COLO668 (cell line): ENCODE results near the gene HNRNPA2B1.
A peak's percentile ranks its signal among the peaks of the same experiment; 100 is the strongest.

Experiments
- DNase-seq: peaks from one replicate; lab custom pipeline; 2025; ENCODE audit not compliant: unreplicated experiment; lab: John Stamatoyannopoulos, UW

Gene HNRNPA2B1

GRCh38 chr7:26200444-26201246 lies at the start of gene HNRNPA2B1:
HNRNPA2B1 (minus strand) TSS chr7:26200746; CDS start chr7:26200577, 169 bp downstream.
- DNase-seq: peak; percentile 99

DNA sequence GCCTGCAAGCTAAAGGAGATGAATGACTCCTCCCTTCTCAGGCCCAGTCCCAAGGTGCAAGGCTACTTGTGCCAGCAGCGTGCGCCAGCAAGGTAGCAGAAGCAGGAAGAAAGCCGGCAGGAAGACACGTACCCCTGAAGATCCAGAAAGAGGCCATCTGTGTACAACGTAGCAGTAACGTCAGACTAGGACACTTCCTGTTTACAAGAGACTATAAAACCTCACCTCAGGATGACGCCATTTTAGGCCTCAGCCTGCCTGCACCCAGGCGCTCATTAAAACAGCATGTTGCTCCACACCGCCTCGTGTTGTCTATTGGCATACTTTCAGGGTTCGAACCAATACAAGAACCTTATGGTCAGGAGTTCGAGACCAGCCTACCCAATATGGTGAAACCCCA lies 49.7 kb upstream of the HNRNPA2B1 start:
- no peak for DNase-seq

DNA sequence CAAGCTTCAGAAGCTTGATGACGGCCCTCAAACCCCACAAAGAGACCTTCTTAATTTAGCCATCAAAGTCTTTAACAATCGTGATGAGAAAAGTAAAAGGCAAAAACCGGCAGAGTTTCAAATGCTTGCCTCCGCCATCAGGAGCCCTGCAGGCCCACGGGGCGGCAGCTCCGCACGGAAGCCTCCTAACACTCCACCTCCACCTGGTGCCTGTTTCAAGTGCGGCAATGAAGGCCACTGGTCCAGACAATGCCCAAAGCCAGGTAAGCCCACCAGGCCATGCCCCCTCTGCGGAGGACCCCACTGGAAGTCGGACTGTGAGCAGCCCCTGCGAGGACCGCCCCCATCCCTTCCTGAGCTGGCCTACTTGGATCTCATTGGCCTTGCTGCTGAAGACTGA lies 44.6 kb upstream of the HNRNPA2B1 start:
- no peak for DNase-seq

GRCh38 chr7:26238032-26238431 lies 37.5 kb upstream of the HNRNPA2B1 start:
- DNase-seq: no peak

DNA sequence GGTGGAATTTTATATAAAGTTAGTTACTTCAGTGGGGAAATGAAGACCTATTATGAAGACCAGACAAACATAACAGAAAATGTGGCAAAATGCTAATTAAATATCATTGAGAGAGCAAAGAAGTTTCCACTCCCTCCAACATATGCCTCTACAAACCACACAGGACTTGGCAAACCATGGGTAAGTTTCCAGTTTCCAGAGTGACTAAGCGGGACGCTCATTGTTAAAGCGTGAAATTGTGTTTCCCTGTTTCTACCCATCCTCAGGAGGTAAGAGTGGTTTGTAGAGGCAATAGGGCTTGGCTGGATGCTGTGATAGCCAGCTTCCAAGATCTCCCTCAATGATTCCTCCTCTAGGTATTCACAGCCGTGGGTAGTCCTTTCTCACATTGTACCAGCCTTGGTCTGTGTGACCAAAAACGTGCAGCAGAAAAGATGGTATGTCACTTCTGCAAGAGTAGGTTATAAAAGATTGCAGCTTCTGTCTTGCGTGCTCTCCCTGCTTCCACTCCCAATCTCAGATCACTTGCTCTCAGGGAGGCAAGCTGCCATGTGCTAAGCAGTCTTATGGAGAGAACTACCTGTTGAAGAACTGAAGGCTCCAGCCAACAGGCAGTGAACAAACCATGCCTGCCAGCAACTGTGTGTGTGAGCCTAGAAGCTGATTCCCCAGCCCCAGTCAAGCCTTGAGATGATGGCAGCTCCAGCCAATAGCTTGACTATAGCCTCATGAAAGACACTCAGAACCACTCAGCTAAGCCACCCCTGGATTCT lies 36.7 kb upstream of the HNRNPA2B1 start:
- no peak for DNase-seq

- no peak for DNase-seq
Observed at GRCh38 chr7:26233902-26234511, 33.5 kb upstream of the HNRNPA2B1 start.

DNA sequence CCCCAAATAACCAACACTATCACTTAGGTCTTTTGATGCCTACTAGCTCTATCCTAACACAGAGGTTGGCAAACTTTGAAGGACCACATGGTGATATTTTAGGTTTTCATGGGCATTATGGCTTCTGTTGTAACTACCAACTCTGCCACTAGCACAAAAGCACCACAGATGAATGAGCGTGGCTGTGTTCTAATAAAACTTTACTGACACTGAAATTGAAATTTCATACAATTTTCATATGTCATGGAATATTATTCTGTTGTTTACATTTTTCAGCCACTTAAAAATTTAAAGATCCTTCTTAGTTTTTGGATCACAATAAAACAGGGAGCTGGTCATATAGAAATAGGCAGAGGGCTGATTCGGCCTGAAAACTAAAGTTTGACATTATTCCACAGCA lies 27.4 kb upstream of the HNRNPA2B1 start:
- no peak for DNase-seq

- no peak for DNase-seq
Observed at GRCh38 chr7:26224359-26224758, 23.8 kb upstream of the HNRNPA2B1 start.

DNA sequence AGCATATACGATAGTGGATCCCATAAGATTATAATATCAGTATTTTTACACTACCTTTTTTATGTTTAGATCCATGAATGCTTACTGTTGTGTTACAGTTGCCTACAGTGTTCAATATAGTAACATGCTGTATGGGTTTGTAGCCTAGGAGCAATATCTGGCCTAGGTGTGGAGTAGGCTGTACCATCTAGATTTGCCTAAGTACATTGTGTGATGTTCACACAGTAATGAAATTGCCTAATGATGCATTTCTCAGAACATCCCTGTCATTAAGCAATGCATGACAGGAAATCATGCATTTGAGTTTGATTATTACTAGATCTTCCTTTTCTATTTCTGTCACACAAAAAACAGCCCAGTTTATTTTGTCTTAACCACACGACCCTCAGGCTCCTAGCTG lies 15.5 kb upstream of the HNRNPA2B1 start:
- no peak for DNase-seq

GRCh38 chr7:26213807-26214515 lies 13.4 kb upstream of the HNRNPA2B1 start:
- no peak for DNase-seq

DNA sequence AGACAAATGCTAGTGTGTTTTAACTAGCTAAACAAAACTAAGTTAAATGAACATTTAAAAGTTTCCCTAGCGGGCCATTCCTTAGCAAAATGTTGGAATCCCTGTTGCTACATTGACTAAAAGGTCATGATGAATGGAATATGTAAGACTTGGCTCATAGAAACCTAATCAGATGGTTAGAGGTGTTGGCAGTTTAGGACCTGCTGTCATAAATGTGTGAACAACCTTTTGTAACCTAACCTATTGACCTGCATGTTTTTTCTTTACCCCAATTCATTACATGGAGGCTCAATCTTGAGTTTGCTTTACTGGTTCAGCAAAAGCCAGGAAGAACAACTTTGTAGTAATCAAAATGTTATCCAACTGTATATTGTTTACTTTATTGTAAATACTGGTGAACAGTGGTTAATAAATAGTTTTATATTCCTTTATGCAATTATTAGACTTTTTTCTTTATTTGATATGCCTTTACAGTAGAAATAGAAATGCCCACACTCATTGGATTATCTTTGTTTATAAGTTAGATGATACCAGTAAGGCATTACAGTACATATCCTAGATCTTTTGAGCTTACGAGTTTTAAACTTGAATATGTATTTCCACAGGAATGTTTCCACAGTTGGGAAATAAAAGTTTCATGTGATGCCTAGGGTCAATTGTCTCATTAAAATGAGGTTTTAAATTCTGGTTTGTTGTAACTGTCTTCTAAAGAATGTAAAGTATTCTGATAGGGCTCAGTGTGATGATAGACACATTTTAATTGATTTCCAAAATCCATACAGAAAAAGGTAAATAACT lies 12.6 kb upstream of the HNRNPA2B1 start:
- no peak for DNase-seq

- no peak for DNase-seq
Observed at GRCh38 chr7:26208040-26208439, 7.5 kb upstream of the HNRNPA2B1 start.

DNA sequence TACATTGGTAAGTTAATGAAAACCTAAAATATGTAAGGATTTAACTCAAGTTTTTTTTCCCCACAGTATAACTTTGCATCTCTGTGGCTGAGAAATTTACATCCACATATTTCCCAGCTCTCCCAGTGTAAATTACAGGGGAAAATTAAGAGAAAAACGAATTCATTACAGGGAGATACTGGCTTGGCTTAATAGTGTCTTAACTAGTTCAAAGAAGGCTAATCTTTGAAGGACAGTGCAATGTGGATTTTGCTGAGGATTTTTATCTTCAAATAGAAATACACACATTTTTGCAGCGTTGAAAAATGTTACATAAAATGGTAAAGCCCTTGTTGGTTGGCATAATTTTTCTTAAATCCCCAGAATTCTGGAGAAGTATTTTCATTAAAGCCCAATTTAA lies 2.5 kb upstream of the HNRNPA2B1 start:
- no peak for DNase-seq

DNA sequence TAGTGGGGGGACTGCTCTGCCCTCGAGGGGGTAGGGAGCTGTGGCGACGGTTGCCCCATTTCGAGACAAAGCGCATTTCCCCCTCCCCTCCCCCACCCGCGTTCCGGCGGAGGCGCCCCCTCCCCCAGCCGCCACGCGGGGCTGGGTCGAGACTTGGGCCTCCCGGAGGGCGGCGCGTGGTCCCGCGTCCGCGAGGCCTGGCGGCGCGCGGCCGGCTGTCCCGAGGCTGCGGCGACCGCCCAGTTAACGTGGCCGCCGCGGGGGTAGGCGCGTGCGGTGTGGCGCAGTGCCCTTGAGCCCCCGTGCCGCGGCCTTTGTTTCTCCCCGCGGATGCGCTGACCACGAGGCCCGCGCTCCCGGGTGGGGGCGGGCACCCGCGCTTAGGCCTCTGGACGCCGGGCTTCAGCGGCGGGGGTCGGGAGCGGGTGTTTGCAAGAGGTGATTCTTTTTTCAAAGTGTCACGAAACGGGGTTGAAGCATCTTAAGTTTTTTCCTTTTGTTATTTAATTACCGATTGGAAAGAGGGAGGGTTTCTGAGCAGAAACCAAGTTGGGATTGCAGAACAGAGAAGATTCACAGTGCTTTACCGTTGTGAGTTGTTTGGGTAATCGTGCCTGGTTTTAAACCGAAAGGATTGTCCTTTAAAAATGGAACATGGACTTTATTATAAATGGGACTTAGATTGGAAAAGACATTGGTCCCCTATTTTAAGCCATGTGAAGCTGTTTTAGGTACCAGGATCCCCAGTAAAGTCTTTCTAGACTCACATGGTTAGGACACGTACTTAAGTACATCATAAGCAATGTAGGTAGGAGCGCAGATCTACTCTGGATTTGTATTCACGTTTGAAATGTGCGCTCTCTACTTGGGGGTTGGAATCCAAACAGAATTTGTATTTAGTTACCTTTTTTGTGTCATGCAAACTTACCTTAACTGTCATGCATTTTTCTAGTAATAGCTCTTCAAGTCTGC lies 1.8 kb upstream of the HNRNPA2B1 start:
- DNase-seq: peak; percentile 83

- DNase-seq: peak; percentile 98
Observed at GRCh38 chr7:26201247-26202018, 887 bp upstream of the HNRNPA2B1 start, which contains the start of gene CBX3. CBX3 (plus strand) TSS chr7:26201745; CDS start chr7:26202999, 1,254 bp downstream.

DNA sequence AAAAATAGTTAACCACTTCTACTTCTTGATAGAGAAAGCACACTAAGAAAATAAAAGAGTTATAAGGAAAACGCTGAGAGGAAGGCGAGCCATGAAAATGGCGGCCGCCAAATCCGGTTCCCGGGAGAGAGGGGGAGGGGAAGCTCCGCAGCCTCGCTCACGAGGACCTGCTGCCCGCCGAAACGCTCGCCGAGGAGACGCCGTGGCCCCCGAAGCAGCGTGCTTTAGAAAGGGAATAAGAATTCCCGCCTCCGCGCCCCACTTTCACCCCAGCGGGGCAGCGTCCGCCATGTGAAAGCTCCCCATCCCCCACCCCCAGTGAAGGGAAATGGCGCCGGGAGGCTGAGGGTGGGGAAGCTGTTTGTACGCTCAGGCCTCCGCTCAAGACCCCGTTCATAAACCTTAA lies 505 bp downstream of the HNRNPA2B1 start:
- DNase-seq: peak; percentile 83

- peak; percentile 74 for DNase-seq
Observed at GRCh38 chr7:26199301-26200037, 1.1 kb downstream of the HNRNPA2B1 start.

DNA sequence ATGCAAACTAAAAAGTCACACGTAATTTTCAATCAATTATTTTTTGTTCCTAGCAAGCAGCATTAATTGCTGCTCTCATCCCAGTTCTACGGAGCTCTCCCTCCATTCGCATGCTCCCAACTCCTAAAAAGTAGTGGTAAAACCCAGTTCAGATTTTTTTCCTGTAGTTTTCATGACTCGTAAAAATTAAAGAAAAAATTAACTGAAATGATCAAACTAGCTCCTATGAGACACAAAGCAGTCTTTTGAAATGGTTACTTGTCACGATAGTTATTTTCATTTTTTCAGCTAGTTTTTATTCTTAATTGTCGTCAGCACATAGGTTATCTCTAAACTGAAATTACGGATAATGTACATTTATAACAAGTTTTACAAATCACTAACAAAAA lies 1.8 kb downstream of the HNRNPA2B1 start:
- DNase-seq: no peak
